Transverse colon (tissue), 4 donors: ENCODE data around the gene RMND5A.

Experiments used
- CTCF ChIP-seq, 5 experiments: fragments of 200-600 bp in 3 of 5; fragments of 450-650 bp in 2 of 5; sonication (generic) in 3 of 5; IDR thresholded peaks; 1 replicate in 2 of 5; 2 replicates in 3 of 5; pipeline ENCODE4 v1.5.1; 2016 to 2017; ENCODE audit warnings: antibody characterized with exemption in 5 of 5, inconsistent platforms in 3 of 5, mild to moderate bottlenecking in 2 of 5, moderate library complexity in 1 of 5
- POLR2AphosphoS5 ChIP-seq, 3 donors: sonication (generic); formaldehyde crosslinking; IDR thresholded peaks; one replicate each; pipeline ENCODE4 v1.6.1; 2016; ENCODE audit warnings: antibody characterized with exemption in 3 of 3

GRCh38 chr2:86791573-86791972, 71.5 kb downstream of the RMND5A start:
- TF ChIP-seq CTCF (IDR thresholded peaks at IDR 0.05) (no peak), POLR2AphosphoS5 (IDR thresholded peaks at IDR 0.05) (no peak)
